AG09309 (cell line): ENCODE measurements around the gene RAB18.

Experiments
- DNase-seq: peaks from one replicate; pipeline ENCODE4 v3.0.0-alpha.2; 2010; ENCODE audit warnings: low read depth
- H3K4me3 ChIP-seq: 2 replicates; pipeline ENCODE4 v1.5.1; 2011; ENCODE audit warnings: mild to moderate bottlenecking, low read depth, low read length, moderate library complexity; ENCODE audit not compliant: control insufficient read depth
- TF ChIP-seq, protein P1 (sequence below): IDR thresholded peaks from 2 replicates; pipeline ENCODE4 v1.5.1; 2011; ENCODE audit warnings: mild to moderate bottlenecking, low read depth, low read length, inconsistent platforms; ENCODE audit not compliant: insufficient read depth, control insufficient read depth; ENCODE audit errors: missing control alignments

Gene RAB18

DNA sequence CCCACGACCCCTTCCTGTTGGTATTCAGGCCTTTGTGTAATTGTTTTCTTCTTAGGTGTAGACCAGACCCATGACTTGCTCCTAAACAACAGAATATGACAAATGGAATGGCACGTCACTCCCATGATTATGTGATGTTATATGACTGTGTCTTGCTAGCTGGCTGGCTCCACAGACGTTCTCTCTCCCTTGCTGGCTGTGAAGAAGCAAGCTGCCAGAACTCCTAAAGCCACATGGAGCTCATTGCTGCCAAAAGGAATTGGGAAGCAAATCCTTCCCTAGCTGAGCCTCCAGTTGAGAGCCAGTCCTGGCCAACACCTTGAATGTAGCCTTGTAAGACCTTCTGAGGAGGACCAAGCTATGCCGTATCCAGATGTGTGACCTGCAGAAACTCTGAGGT is 74.2 kb downstream of the RAB18 start:
- TF ChIP-seq, protein P1, sequence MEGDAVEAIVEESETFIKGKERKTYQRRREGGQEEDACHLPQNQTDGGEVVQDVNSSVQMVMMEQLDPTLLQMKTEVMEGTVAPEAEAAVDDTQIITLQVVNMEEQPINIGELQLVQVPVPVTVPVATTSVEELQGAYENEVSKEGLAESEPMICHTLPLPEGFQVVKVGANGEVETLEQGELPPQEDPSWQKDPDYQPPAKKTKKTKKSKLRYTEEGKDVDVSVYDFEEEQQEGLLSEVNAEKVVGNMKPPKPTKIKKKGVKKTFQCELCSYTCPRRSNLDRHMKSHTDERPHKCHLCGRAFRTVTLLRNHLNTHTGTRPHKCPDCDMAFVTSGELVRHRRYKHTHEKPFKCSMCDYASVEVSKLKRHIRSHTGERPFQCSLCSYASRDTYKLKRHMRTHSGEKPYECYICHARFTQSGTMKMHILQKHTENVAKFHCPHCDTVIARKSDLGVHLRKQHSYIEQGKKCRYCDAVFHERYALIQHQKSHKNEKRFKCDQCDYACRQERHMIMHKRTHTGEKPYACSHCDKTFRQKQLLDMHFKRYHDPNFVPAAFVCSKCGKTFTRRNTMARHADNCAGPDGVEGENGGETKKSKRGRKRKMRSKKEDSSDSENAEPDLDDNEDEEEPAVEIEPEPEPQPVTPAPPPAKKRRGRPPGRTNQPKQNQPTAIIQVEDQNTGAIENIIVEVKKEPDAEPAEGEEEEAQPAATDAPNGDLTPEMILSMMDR, result no peak
- H3K4me3 ChIP-seq, result no peak overlapping the region
- DNase-seq, result no peak

DNA sequence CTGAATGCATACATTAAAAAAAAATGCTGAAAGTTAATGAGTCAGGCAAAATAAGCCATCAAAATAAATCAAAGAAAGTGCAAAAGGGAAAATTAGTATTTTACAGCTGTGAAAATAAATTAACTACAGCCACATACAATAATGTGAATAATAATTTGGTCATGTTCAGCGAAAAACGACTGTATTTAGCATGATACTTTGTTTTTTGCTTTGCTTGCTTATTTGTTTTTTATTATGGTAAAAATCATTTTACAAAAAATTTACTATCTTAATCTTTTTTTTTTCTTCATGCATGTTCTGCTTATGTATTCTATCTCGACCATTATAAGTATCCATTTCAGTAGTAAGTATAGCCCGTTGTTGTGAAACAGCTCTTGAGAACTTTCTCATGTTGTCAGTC is 77.1 kb downstream of the RAB18 start:
- no peak for DNase-seq
- no peak overlapping the region for H3K4me3 ChIP-seq
- TF ChIP-seq, protein P1, result no peak

DNA sequence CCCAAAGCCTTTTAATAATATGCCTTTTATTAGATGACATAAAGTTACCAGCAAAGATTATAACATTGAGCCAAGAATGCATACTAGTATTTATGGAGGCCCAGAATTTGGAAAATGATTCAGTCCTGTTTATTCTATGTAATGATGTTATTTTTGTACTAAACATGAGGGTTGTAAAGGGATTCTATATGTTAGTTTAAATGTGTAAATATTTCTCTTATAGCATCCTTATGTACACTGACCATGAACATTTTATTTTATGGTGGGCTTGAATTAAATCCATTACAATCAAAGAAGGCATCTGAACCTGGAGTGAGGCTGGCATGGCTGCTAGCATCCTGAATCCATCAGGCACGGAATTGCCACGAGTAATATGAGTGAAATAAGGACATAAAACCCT is 80.2 kb downstream of the RAB18 start:
- TF ChIP-seq, protein P1, result no peak
- H3K4me3 ChIP-seq, result no peak overlapping the region
- no peak for DNase-seq
